ENCODE data around the gene PFDN2.

DNA sequence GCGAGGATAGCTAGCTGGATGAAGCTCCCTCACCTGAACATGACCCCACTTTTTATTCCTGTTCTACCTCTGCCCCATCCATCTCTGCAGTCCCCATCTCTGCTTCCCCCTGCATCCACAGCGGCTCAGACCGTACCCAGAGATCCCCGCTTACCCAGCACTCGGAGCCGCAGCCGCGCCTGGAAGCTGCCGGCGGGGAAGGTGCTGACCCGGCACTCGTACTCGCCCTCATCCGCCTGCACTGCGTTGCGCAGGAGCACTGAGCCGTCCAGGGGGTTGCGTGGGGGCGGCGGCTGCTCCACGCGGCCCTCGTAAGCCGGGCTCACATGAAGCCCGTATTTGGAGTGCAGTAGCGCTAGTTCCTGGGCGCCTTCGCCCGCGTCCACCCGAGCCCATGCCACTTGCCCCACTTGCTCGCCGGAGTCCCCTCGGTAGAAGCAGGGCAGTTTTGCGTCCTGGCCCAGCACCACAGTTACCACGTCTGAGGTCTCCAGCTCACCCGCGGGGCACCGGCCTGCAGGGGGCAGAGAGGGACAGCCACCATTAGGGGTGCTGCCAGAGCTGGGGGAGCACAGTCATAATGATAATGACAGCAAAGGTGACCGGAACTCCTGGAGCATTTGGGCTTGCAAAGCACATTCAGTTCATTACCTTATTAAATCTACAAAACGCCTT lies 38.3 kb downstream of the PFDN2 start:
- TF ChIP-seq CTCF (IDR thresholded peaks at IDR 0.05; ENCODE audit: low read length) (peak; percentile 12), EZH2 (optimal IDR thresholded peaks at IDR 0.05; ENCODE audit: low read depth, low read length) (no peak)

All from MM.1S (cell line).